Measurements from ENCODE around the gene HOXA9.
A peak's percentile ranks its signal among the peaks of the same experiment; 100 is the strongest.

The HOXA9 gene

GRCh38 chr7:27187475-27188385, 22.4 kb upstream of the HOXA9 start:
- no peak for DNase-seq

GRCh38 chr7:27186668-27187474, 21.5 kb upstream of the HOXA9 start:
- no peak for DNase-seq

- no peak for DNase-seq
These were observed 20.7 kb upstream of the HOXA9 start for GRCh38 chr7:27185854-27186667.

GRCh38 chr7:27185013-27185853, 19.9 kb upstream of the HOXA9 start, which contains the start of gene HOXA11:
HOXA11 (minus strand) TSS chr7:27185232; CDS start chr7:27185144, 88 bp downstream.
- no peak for DNase-seq

GRCh38 chr7:27184337-27185012, 19.1 kb upstream of the HOXA9 start:
- DNase-seq, result peak in 1 of 5 experiments; percentile 50

GRCh38 chr7:27183682-27184336, 18.5 kb upstream of the HOXA9 start:
- DNase-seq, result no peak

- DNase-seq, result no peak
These were observed 17.7 kb upstream of the HOXA9 start for GRCh38 chr7:27182861-27183681.

- peak in 1 of 5 experiments; percentile 1 for DNase-seq
These were observed 17.0 kb upstream of the HOXA9 start for GRCh38 chr7:27182285-27182841.

- DNase-seq, result no peak
These were observed 16.5 kb upstream of the HOXA9 start for GRCh38 chr7:27181795-27182275.

GRCh38 chr7:27180431-27181420, 15.4 kb upstream of the HOXA9 start:
- peak in 1 of 5 experiments; percentile 4 for DNase-seq

GRCh38 chr7:27179503-27180430, 14.4 kb upstream of the HOXA9 start:
- peak in 4 of 5 experiments; percentile 0 to 58 (median 42) for DNase-seq

GRCh38 chr7:27179030-27179429, 13.7 kb upstream of the HOXA9 start:
- DNase-seq, result no peak

GRCh38 chr7:27178366-27178765, 13.0 kb upstream of the HOXA9 start:
- no peak for DNase-seq

- DNase-seq, result no peak
These were observed 12.5 kb upstream of the HOXA9 start for GRCh38 chr7:27177795-27178320.

GRCh38 chr7:27176962-27177794, 11.8 kb upstream of the HOXA9 start:
- DNase-seq, result peak in 1 of 5 experiments; percentile 2

- DNase-seq, result no peak
These were observed 11.1 kb upstream of the HOXA9 start for GRCh38 chr7:27176524-27176845.
